HFF-Myc (cell line): ENCODE measurements around the gene CALCOCO1.

Source experiments
- DNase-seq: peaks from one replicate; pipeline ENCODE4 v3.0.0-alpha.2; 2011; ENCODE audit warnings: low read depth; ENCODE audit errors: extremely low read depth
- H3K4me3 ChIP-seq: replicated peaks from 2 replicates; pipeline ENCODE4 v1.5.1; 2011; ENCODE audit warnings: low read depth, mild to moderate bottlenecking, control low read depth, low read length
- CTCF ChIP-seq: IDR thresholded peaks from 2 replicates; pipeline ENCODE4 v1.5.1; 2012; ENCODE audit warnings: mild to moderate bottlenecking, low read depth, low read length, control low read depth; ENCODE audit errors: missing control alignments

Gene CALCOCO1

GRCh38 chr12:53727310-53728041 lies at the start of gene CALCOCO1:
Gene CALCOCO1, minus strand, starts transcription at chr12:53727452. Its CDS starts 2,210 bp downstream, at chr12:53725242.
- H3K4me3 ChIP-seq, result peak within 1 kb of the TSS; percentile 83
- DNase-seq, result peak; percentile 94
- TF ChIP-seq CTCF, result no peak

GRCh38 chr12:53776872-53777271 lies 49.6 kb upstream of the CALCOCO1 start:
- no peak for TF ChIP-seq CTCF
- no peak overlapping the region for H3K4me3 ChIP-seq
- no peak for DNase-seq

GRCh38 chr12:53775478-53776145 lies 48.4 kb upstream of the CALCOCO1 start:
- TF ChIP-seq CTCF, result no peak
- no peak for DNase-seq

GRCh38 chr12:53770281-53770680 lies 43.0 kb upstream of the CALCOCO1 start:
- no peak for TF ChIP-seq CTCF
- H3K4me3 ChIP-seq, result no peak overlapping the region
- peak; percentile 73 for DNase-seq

More at GRCh38 chr12:53775478-53776145, 48.4 kb upstream of the CALCOCO1 start:
- H3K4me3 ChIP-seq, result no peak overlapping the region

- no peak overlapping the region for H3K4me3 ChIP-seq
- no peak for TF ChIP-seq CTCF
- DNase-seq, result no peak
Observed at GRCh38 chr12:53768976-53769375, 41.7 kb upstream of the CALCOCO1 start.

GRCh38 chr12:53766881-53767280 lies 39.6 kb upstream of the CALCOCO1 start:
- DNase-seq, result no peak
- no peak overlapping the region for H3K4me3 ChIP-seq
- TF ChIP-seq CTCF, result no peak

GRCh38 chr12:53765891-53766290 lies 38.6 kb upstream of the CALCOCO1 start:
- no peak for TF ChIP-seq CTCF
- H3K4me3 ChIP-seq, result no peak overlapping the region
- DNase-seq, result no peak
